Measurements from ENCODE around the gene FOXD1.

GRCh38 chr5:73471654-73472053 lies 23.1 kb upstream of the FOXD1 start:
- TF ChIP-seq CTCF (IDR thresholded peaks at IDR 0.05) (no peak), ZFX (IDR thresholded peaks at IDR 0.05; ENCODE audit: borderline replicate concordance) (no peak)
